Muscle of leg (tissue), 11 donors: Measurements from ENCODE around the gene CTBP1. TPM values are rescaled to one million over a fixed set of nuclear protein-coding genes. Genes with fewer than 3 reads are reported as not detected.
"Not testable (repeated sequence)": the region's sequence is repeated elsewhere in the genome, so short reads cannot be mapped to it uniquely, and the experiment has no call there.

Experiments
- DNase-seq: peaks from one replicate; pipeline ENCODE4 v3.0.0; 2013
- H3K27ac ChIP-seq: one replicate; pipeline ENCODE4 v1.5.1; 2013; ENCODE audit warnings: mild to moderate bottlenecking, low read length, control low read depth
- H3K27me3 ChIP-seq: one replicate; pipeline ENCODE4 v1.6.1; 2013; ENCODE audit warnings: low read length; ENCODE audit not compliant: control insufficient read depth, insufficient read depth
- H3K36me3 ChIP-seq: one replicate; pipeline ENCODE4 v1.6.1; 2013; ENCODE audit warnings: low read length; ENCODE audit not compliant: control insufficient read depth, insufficient read depth
- H3K4me1 ChIP-seq: one replicate; pipeline ENCODE4 v1.6.1; 2013; ENCODE audit warnings: low read length; ENCODE audit not compliant: control insufficient read depth, insufficient read depth
- H3K4me3 ChIP-seq: one replicate; pipeline ENCODE4 v1.5.1; 2013; ENCODE audit warnings: low read length, control low read depth
- H3K9me3 ChIP-seq: replicated peaks from 2 replicates; pipeline ENCODE4 v1.6.1; 2013; ENCODE audit warnings: low read depth, low read length; ENCODE audit not compliant: control insufficient read depth
- WGBS: methylation state at CpG from one replicate; pipeline ENCODE4 v1.1.5; 2013; ENCODE audit warnings: missing lambda C conversion rate; ENCODE audit not compliant: insufficient coverage; 5-methylcytosine and 5-hydroxymethylcytosine counted together
- polyA plus RNA-seq, 8 donors: library from polyadenylated mRNA; unstranded; fragments of 120-200 nt; gene quantifications; one replicate each; pipeline versions ENCODE4 v1.2.1 to v1.2.3, GENCODE V29; 2013; ENCODE audit warnings: inconsistent platforms in 1 of 8, low replicate concordance in 1 of 8; ENCODE audit not compliant: insufficient read length in 8 of 8, insufficient read depth in 1 of 8
- total RNA-seq: library from RNA; stranded (reverse); fragments of 120-200 nt; gene quantifications from one replicate; pipeline ENCODE4 v1.2.4, GENCODE V29; 2013

Gene CTBP1
- total and polyA plus RNA-seq, 9 donors, result 81.9 to 146 (median 118) TPM

DNA sequence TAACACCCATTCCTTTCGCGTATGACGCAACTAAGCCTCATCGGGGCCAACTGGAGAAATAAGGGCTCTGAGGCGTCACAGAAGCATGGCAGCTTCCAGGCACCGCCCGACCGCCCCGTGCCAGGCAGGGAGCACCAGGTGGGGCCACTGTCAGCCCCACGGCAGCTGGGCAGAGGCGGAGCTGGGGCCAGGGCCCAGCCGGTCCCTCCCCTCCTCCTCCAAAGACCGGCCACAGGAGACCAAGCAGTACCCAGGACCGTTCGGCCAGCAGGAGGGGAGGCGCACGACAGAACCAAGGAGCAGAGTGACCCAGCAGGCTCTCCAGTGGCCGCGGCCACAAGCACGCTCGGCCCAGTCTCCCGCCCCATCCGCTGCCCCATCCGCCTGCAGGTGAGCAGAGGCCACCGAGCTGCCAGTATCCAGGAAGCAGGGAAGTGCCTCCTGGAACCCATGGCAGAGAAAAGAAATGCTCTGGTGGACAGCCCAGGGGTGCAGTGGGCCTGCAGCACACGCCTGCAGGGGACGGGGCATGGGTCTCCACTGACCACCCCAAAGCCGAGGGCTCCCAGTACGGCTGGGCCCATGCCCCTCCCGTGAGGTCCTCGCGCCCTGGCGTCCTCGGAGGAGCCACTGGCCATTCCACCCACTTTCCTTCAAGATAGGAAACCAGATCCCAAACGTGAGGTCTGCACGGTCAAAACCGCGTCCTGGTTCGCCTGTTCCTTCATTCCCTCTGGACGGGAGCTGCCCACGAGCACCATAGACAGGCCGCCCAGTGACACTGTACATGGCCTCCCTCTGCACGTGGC, 9.6 kb downstream of the CTBP1 start:
- Histone ChIP-seq H3K27me3 (no peaks in the 10 kb centered on the region), H3K27ac (no peak overlapping the region), H3K9me3 (no peaks in the 10 kb centered on the region), H3K4me1 (peaks cover 36% of the 10 kb centered on the region), H3K36me3 (peaks cover 65% of the 10 kb centered on the region), H3K4me3 (no peak overlapping the region)
- WGBS, result 84% methylated on average over 36 of the region's 43 CpGs
- no peak for DNase-seq

- Histone ChIP-seq H3K27me3 (no peaks in the 10 kb centered on the region), H3K36me3 (peaks cover 70% of the 10 kb centered on the region), H3K9me3 (no peaks in the 10 kb centered on the region), H3K27ac (no peak overlapping the region), H3K4me3 (no peak overlapping the region), H3K4me1 (peaks cover 36% of the 10 kb centered on the region)
- no peak for DNase-seq
- 100% methylated on average over 5 of the region's 12 CpGs for WGBS
Observed at GRCh38 chr4:1238676-1239000, 10.3 kb downstream of the CTBP1 start.

- no peaks in the 10 kb centered on the region for H3K27me3 ChIP-seq
- DNase-seq, result no peak
- WGBS, result 93% methylated on average over 29 of the region's 39 CpGs
- peaks cover 38% of the 10 kb centered on the region for H3K4me1 ChIP-seq
- H3K9me3 ChIP-seq, result no peaks in the 10 kb centered on the region
- no peak overlapping the region for H3K27ac ChIP-seq
- peaks cover 74% of the 10 kb centered on the region for H3K36me3 ChIP-seq
- no peak overlapping the region for H3K4me3 ChIP-seq
Observed at GRCh38 chr4:1237981-1238675, 10.8 kb downstream of the CTBP1 start.

GRCh38 chr4:1237261-1237660, 11.7 kb downstream of the CTBP1 start:
- DNase-seq, H3K4me3 ChIP-seq, H3K27me3 ChIP-seq, H3K9me3 ChIP-seq, H3K27ac ChIP-seq: not testable (repeated sequence)
- WGBS, result 90% methylated on average over 8 of the region's 9 CpGs
- Histone ChIP-seq H3K4me1 (peaks cover 39% of the 10 kb centered on the region), H3K36me3 (peaks cover 74% of the 10 kb centered on the region)

DNA sequence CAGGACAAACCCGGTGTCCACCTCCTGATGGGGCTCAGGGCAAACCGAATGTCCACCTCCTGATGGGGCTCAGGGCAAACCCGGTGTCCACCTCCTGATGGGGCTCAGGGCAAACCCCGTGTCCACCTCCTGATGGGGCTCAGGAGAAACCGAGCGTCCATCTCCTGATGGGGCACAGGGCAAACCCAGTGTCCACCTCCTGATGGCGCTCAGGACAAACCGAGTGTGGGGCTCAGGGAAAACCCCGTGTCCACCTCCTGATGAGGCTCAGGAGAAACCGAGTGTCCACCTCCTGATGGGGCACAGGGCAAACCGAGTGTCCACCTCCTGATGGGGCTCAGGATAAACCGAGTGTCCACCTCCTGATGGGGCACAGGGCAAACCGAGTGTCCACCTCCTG, 12.1 kb downstream of the CTBP1 start:
- H3K27ac ChIP-seq, H3K27me3 ChIP-seq, H3K9me3 ChIP-seq, H3K4me3 ChIP-seq, DNase-seq: not testable (repeated sequence)
- peaks cover 73% of the 10 kb centered on the region for H3K36me3 ChIP-seq
- 94% methylated on average over 13 of the region's 13 CpGs for WGBS
- peaks cover 39% of the 10 kb centered on the region for H3K4me1 ChIP-seq

DNA sequence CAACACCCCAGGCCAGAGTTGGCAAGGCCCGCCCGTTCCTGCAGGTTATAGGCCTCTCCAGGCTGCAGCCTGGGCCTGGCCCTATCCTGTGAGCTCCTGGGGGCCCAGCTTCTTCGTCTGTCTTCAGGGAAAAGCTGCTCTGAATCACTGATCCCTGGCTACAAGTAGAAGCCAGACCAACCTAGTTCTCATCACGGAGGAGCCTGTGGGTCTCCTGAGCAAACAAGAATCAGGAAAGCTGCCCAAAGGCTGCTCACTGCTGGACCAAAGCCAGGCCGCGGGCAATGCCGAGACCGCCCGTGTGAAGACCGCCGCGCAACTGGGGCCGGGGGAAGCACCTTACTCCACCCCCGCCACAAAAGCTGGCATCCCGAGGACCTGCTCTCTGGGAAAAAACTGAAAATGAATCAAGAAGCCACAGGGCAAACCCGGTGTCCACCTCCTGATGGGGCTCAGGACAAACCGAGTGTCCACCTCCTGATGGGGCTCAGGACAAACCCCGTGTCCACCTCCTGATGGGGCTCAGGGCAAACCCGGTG, 12.8 kb downstream of the CTBP1 start:
- 83% methylated on average over 17 of the region's 19 CpGs for WGBS
- DNase-seq, result no peak
- H3K4me3 ChIP-seq, result no peak overlapping the region

GRCh38 chr4:1235381-1236102, 13.4 kb downstream of the CTBP1 start:
- no peak overlapping the region for H3K4me3 ChIP-seq
- peaks cover 76% of the 10 kb centered on the region for H3K36me3 ChIP-seq
- DNase-seq, result no peak
- 90% methylated on average over 35 of the region's 35 CpGs for WGBS
- peaks cover 45% of the 10 kb centered on the region for H3K4me1 ChIP-seq
- no peak overlapping the region for H3K27ac ChIP-seq
- no peaks in the 10 kb centered on the region for H3K27me3 ChIP-seq
- no peaks in the 10 kb centered on the region for H3K9me3 ChIP-seq

More for the DNA sequence above, 12.8 kb downstream of the CTBP1 start:
- H3K9me3 ChIP-seq, result no peaks in the 10 kb centered on the region
- no peaks in the 10 kb centered on the region for H3K27me3 ChIP-seq
- peaks cover 45% of the 10 kb centered on the region for H3K4me1 ChIP-seq
- no peak overlapping the region for H3K27ac ChIP-seq
- H3K36me3 ChIP-seq, result peaks cover 75% of the 10 kb centered on the region

DNA sequence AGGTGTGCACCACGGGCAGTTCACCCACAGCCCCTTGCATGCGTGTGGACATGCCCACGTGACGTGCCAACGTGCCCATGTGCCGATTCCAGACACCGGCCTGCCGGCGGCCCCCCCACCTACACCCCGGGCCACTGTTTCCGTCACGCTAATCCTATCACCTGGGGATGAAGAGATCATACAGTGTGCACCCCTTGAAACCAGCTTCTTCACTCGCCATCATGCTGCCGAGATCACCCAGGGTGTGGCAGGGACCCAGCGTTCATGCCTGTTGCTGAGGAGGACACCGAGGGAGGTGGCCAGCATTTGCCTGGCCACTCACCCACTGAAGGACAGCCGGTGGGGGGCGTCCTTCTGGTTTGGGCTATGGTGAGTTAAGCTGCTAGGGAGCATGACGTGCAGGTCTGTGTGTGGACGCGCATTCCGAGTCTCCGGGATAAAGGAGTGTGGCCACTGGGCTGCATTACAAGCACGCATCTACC, 14.1 kb downstream of the CTBP1 start:
- Histone ChIP-seq H3K4me1 (peaks cover 45% of the 10 kb centered on the region), H3K4me3 (no peak overlapping the region), H3K27ac (peak overlapping the region; percentile 73), H3K9me3 (no peaks in the 10 kb centered on the region), H3K36me3 (peaks cover 80% of the 10 kb centered on the region), H3K27me3 (no peaks in the 10 kb centered on the region)
- 72% methylated on average over 22 of the region's 24 CpGs for WGBS
- DNase-seq, result no peak

DNA sequence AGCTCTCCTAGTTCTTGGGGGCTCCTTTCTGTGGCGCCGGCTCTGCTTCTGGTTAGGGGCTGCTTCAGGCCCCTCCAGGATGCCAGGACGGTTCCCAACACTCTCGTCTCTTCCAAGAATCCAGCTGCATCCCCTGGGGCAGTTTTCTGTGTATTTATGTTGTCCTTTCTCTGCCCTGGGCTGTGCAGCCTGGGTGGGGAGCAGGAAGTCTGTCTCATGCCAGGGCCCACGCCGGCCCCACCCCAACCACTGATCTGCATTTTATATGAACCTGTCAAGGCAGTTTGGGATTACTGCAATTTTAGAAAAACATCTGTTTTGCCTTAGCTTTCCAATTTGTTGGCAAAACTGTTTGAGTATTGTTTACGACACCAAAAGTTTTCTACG, 14.6 kb downstream of the CTBP1 start:
- no peaks in the 10 kb centered on the region for H3K9me3 ChIP-seq
- H3K36me3 ChIP-seq, result peaks cover 79% of the 10 kb centered on the region
- H3K4me1 ChIP-seq, result peaks cover 42% of the 10 kb centered on the region
- WGBS, result 18% methylated on average over 2 of the region's 8 CpGs
- peak; percentile 70 for DNase-seq
- no peak overlapping the region for H3K4me3 ChIP-seq
- H3K27me3 ChIP-seq, result no peaks in the 10 kb centered on the region
- H3K27ac ChIP-seq, result peak overlapping the region; percentile 73
